Measurements from ENCODE around the gene SMOC1. TPM values are rescaled to one million over a fixed set of nuclear protein-coding genes. Genes with fewer than 3 reads are reported as not detected.

SMOC1 gene
- total RNA-seq, 1 experiment from 2014 or later: 0.68 TPM

DNA sequence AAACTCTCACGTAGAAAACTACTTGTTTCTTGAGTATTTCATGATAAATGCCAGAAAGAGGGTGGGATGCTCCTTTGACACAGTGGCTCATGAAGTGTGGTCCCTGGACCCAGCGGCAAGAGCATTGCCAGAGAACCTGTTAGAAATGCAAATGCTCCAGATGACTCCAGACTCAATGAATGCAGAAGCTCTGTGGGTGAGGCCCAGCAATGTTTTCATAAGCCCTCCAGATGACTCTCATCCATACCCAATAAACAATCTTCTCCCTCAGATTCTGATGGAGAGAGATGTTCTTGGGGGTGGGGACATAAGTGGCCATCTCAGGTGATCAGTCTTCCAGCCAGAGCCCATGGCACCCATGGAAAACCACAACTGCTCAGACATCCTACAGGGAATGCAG is 88.9 kb downstream of the SMOC1 start:
- no peak overlapping the region for H4K8ac ChIP-seq (replicated peaks; ENCODE audit: insufficient read length, low read depth, low read length)
- Mint-ChIP-seq H3K9me3 (no peaks in the 10 kb centered on the region), H3K36me3 (ENCODE audit: insufficient read depth in 1 of 3, low read depth in 3 of 3) (peaks cover 0 to 2% (median 0%) of the 10 kb centered on the region in 3 experiments; a peak in 1 of 7 replicates), H3K27ac (no peak overlapping the region), H3K4me3 (no peak overlapping the region), H3K4me1 (peaks cover 12 to 14% of the 10 kb centered on the region in 2 experiments), H3K27me3 (ENCODE audit: low read depth) (peaks cover 1% of the 10 kb centered on the region)
- H3K18ac ChIP-seq (ENCODE audit: insufficient read length, low read depth, low read length): no peak overlapping the region
- H2AFZ ChIP-seq (ENCODE audit: low read length): no peak overlapping the region
- no peak overlapping the region for H3K23ac ChIP-seq (ENCODE audit: insufficient read length, low read depth, low read length)
- no peaks in the 10 kb centered on the region for H4K20me1 ChIP-seq (ENCODE audit: control insufficient read depth, insufficient read depth, insufficient read length)
- H4K91ac ChIP-seq (ENCODE audit: insufficient read length, low read depth, low read length): no peak overlapping the region
- H3K27ac ChIP-seq (ENCODE audit: insufficient read length, low read depth, low read length): no peak overlapping the region
- H3K14ac ChIP-seq (ENCODE audit: insufficient read depth, low read length): no peak overlapping the region
- H3K79me1 ChIP-seq (ENCODE audit: insufficient read depth, low read depth, low read length, poor library complexity, severe bottlenecking): no peaks in the 10 kb centered on the region
- no peak overlapping the region for H2BK20ac ChIP-seq (ENCODE audit: low read depth, low read length, poor library complexity, severe bottlenecking)
- no peak overlapping the region for H2BK15ac ChIP-seq (ENCODE audit: low read depth, low read length)
- H2BK120ac ChIP-seq (ENCODE audit: low read depth, low read length, poor library complexity, severe bottlenecking): no peak overlapping the region
- H3K56ac ChIP-seq (ENCODE audit: insufficient read length, low read depth, low read length): no peak overlapping the region
- no peak overlapping the region for H3K4ac ChIP-seq (ENCODE audit: low read depth, low read length)
- no peak overlapping the region for H3K9ac ChIP-seq (ENCODE audit: extremely low read depth, insufficient read length, low read length)
- DNase-seq: no peak
- WGBS (ENCODE audit: extremely low coverage, insufficient read length, low lambda C conversion rate): no CpG with 5 or more reads among the region's 2 CpGs
- H2AK5ac ChIP-seq (ENCODE audit: insufficient read length, low read length): no peak overlapping the region
- TF ChIP-seq, protein P1, sequence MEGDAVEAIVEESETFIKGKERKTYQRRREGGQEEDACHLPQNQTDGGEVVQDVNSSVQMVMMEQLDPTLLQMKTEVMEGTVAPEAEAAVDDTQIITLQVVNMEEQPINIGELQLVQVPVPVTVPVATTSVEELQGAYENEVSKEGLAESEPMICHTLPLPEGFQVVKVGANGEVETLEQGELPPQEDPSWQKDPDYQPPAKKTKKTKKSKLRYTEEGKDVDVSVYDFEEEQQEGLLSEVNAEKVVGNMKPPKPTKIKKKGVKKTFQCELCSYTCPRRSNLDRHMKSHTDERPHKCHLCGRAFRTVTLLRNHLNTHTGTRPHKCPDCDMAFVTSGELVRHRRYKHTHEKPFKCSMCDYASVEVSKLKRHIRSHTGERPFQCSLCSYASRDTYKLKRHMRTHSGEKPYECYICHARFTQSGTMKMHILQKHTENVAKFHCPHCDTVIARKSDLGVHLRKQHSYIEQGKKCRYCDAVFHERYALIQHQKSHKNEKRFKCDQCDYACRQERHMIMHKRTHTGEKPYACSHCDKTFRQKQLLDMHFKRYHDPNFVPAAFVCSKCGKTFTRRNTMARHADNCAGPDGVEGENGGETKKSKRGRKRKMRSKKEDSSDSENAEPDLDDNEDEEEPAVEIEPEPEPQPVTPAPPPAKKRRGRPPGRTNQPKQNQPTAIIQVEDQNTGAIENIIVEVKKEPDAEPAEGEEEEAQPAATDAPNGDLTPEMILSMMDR (conservative IDR thresholded peaks at IDR 0.05): no peak
- no peak overlapping the region for H2BK12ac ChIP-seq (ENCODE audit: insufficient read length, low read depth, low read length)
- no peaks in the 10 kb centered on the region for H3K23me2 ChIP-seq (ENCODE audit: insufficient read length, low read depth, low read length, poor library complexity, severe bottlenecking)
- H3K27me3 ChIP-seq (ENCODE audit: insufficient read depth, low read length): no peaks in the 10 kb centered on the region
- H3K4me2 ChIP-seq (ENCODE audit: insufficient read depth, insufficient read length, low read length): no peak overlapping the region
- no peak overlapping the region for H3T11ph ChIP-seq (ENCODE audit: low read length)
- no peak overlapping the region for H4K5ac ChIP-seq (ENCODE audit: insufficient read length, low read depth, low read length)
- H2BK5ac ChIP-seq (ENCODE audit: insufficient read length, low read length): no peak overlapping the region
- H3K4me1 ChIP-seq (ENCODE audit: insufficient read depth, low read length): no peaks in the 10 kb centered on the region
- no peaks in the 10 kb centered on the region for H3K9me3 ChIP-seq (ENCODE audit: control insufficient read depth, low read depth, low read length)
- no peaks in the 10 kb centered on the region for H3K79me2 ChIP-seq (ENCODE audit: insufficient read depth, low read length)

All from H9 (cell line).